NOMO-1 (cell line): ENCODE results near the gene ANKRD52.
A peak's percentile ranks its signal among the peaks of the same experiment; 100 is the strongest.
"Not testable (repeated sequence)": the region's sequence is repeated elsewhere in the genome, so short reads cannot be mapped to it uniquely, and the experiment has no call there.

Experiments used
- DNase-seq, 2 experiments: peaks; one replicate each; lab custom pipeline; 2025; ENCODE audit not compliant: unreplicated experiment in 2 of 2; lab: John Stamatoyannopoulos, UW

ANKRD52 gene

GRCh38 chr12:56258068-56258819 lies at the start of gene ANKRD52:
Gene ANKRD52, minus strand, starts transcription at chr12:56258384. Its CDS starts 115 bp downstream, at chr12:56258269.
- DNase-seq: peak; percentile 65 to 76

DNA sequence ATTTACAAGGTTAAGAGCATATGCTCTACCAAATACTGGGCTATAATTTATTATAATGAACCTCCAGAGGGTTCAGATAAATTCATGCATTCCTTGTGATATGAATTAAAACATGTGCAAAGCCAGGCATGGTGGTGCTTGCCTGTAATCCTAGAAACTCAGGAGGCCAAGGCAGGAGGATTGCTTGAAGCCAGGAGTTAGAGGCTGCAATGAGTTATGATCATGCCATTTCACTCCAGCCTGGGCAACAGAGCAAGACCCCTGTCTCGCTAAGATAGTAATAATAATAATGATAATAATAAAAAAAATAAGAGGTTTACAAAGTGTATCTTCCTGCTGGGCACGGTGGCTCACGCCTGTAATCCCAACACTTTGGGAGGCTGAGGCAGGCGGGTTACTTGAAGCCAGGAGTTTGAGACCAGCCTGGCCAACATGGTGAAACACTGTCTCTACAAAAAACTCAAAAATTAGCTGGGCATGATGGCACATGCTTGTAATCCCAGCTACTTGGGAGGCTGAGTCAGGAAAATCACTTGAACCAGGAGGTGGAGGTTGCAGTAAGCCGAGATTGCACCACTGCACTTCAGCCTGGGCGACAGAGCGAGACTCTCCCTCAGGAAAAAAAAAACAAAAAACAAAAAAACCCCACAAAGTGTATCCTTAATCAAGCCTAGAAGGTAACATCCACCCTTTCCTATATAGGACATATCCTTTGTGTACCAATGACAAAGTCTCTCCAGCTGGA lies 49.2 kb upstream of the ANKRD52 start:
- no peak for DNase-seq

DNA sequence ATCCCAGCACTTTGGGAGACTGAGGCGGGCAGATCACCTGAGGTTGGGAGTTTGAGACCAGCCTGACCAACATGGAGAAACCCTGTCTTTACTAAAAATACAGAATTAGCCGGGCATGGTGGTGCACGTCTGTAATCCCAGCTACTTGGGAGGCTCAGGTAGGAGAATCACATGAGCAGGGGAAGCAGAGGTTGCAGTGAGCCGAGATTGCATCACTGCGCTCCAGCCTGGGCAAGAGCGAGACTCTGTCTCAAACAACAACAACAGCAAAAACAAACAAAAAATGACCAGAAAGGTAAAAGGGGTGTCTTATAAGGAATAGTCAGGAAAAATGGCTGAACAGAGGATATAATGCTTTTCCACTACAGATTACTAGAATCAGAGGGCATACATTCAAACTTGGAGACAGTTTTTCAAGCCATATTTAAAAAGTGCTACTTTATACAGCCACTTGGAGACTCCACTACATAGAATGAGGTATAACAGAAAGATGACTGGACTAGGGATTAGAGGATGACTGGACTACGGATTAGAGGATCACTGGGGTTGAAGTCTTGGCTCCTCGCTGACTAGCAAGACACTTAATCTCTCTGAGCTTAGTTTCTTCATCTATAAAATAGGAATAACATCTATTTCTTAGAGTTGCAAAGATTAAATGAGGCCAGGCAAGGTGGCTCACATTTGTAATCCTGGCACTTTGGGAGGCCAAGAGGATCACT lies 46.8 kb upstream of the ANKRD52 start:
- no peak for DNase-seq

DNA sequence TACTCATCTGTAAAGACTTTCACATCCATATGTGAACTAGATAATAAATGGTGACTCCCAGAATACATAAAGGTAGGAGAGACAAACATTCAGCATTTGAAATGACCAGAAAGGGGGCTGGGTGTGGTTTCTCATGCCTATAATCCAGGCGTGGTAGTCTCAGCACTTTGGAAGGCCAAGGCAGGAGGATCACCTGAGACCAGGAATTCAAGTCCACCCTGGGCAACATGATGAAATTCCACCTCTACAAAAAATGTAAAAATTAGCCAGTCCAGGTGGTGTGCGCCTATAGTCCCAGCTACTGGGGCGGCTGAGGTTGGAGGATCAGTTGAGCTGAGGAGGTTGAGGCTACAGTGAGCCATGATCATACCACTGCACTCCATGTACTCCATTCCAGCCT lies 46.1 kb upstream of the ANKRD52 start:
- no peak for DNase-seq

- DNase-seq: no peak
Measured at GRCh38 chr12:56300644-56301464, 42.7 kb upstream of the ANKRD52 start.

DNA sequence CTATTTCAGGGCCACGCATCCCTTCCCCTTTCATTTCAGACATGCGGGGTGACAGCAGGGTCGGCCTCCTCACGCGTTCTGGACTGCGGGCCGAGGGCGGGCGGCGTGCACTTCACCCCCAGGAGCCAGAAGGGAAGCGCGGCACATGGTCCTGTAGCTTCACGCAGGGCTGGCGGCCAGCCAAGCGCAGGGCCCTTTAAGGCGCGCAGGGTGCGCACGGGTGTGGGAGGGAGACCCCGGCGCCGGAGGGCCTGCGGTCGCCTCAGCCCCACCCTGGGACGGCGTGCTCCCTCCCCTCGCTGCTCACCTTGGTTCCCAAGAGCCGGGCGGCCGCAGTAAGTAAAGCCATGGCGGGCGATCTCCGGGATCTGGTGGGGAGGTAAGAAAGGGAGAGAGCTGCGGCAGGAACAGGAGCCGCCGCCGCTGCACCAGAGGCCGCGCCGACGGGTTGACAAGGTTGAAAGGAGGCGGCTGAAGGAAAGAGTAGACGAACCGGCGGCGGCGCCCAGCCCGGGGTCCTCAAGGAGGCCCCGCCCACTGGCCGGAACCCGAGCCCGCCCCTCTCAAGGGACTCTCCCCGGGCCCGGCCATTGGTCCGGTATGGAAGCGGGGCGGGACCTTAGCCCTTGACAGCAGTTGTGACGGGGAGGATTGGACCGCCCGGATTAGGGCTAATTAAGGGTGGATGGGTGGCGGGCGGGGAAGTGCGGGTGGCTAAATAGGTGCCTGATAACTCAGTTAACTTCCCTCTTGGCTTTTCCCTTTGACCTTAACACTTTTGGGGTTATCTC lies 41.9 kb upstream of the ANKRD52 start, which contains the start of gene CS:
CS (minus strand) TSS at position 478 of the 791 bp plus-strand sequence; CDS start at position 349, 129 bp downstream.
- peak; percentile 98 for DNase-seq

DNA sequence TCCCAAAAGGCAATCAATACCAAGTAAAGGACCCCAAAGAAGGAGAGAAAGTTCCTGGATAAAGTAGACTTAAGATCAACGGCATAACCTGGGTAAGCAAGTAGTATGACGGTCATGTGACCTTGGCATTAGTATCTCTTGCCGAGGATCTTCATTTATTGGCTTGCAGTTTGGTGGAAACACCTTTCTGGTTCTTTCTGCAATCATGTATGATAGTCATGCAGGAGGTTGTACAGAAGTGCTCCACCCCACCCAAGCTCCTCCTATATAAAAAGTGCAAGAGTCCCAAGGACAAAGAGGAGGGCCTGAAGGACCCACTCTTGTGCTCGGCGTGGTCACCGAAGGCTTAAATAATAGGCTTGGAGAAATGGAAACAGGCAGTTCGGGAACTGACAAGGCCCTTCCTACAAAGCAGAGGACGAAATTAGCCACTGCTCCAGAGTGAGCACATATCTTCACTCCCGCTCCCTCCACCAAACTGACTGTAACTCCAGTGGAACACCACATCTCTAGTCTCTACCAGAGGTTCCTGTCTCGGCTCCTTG lies 41.2 kb upstream of the ANKRD52 start:
- DNase-seq: peak; percentile 20 to 36

DNA sequence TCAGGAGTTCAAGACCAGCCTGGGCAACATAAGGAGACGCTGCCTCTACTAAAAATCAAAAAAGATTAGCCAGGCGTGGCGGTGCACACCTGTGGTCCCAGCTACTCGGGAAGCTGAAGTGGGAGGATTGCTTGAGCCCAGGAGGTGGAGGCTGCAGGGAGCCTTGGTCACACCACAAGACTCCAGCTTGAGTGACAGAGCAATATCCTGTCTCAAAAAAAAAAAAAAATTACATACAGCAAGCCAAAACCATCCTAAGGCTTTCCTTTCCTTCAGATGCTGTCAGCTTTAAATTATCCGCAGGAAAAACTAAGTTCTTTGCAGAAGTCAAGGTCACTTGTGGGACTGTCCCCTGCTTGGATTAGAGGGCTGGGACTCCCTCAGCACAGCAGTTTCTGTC lies 40.6 kb upstream of the ANKRD52 start:
- no peak for DNase-seq

- DNase-seq: no peak
Measured at GRCh38 chr12:56297400-56297799, 39.2 kb upstream of the ANKRD52 start.

GRCh38 chr12:56296295-56296694 lies 38.1 kb upstream of the ANKRD52 start:
- peak; percentile 27 to 50 for DNase-seq

DNA sequence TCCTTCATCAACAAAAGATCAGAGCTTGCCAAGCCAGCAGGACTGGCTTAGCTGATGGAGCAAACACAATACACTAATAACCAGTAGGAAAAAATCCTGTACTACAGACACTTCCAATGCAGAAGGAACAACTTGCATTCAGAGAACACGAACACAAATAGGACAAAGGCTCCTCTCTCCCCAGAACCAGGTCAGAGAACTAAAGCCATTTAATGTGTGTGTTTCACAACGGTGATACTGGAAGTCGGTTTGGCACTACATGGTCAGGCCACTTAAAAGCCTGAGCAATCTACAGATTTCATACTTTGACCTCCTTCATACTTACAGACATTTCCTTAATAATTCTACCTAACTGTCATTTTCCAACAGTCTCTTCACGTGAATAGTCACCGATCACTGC lies 35.6 kb upstream of the ANKRD52 start:
- no peak for DNase-seq

GRCh38 chr12:56288705-56289387 lies 30.7 kb upstream of the ANKRD52 start:
- DNase-seq: peak; percentile 14 to 37

- no peak for DNase-seq
Measured at GRCh38 chr12:56286044-56286830, 28.1 kb upstream of the ANKRD52 start.

DNA sequence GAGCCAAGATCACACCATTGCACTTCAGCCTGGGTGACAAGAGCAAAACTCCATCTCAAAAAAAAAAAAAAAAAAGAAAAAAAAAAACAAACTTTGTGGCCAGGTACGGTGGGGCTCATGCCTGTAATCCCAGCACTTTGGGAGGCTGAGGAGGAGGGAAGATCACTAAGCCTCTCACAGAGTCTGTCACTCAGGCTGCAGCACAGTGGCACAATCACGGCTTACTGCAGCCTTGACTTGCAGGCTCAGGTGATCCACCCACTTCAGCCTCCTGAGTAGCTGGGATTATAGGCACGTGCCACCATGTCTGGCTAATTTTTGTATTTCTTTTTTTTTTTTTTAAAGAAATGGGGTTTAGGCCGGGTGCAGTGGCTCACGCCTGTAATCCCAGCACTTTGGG lies 26.1 kb upstream of the ANKRD52 start:
- DNase-seq: not testable (repeated sequence)

GRCh38 chr12:56282579-56282978 lies 24.4 kb upstream of the ANKRD52 start:
- DNase-seq: no peak

- no peak for DNase-seq
Measured at GRCh38 chr12:56282030-56282429, 23.8 kb upstream of the ANKRD52 start.

DNA sequence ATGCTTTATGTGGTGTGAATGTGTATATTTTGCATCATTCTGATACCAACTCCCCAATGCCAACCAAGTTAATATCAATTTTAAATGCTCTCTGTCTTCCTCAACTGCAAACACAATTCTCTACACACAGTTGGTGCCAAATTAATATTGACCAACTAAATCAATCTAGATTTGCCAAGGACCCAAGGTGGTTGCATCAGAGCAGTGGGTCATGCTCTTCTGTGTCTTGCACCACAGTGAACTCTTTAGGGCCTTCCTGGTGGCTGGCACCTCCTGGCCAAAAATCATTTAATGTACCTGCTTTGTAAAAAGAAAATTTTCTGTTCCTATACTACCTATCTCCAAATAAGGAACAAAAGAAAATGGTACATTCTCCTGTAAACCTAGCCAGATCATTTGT lies 22.7 kb upstream of the ANKRD52 start:
- DNase-seq: no peak

DNA sequence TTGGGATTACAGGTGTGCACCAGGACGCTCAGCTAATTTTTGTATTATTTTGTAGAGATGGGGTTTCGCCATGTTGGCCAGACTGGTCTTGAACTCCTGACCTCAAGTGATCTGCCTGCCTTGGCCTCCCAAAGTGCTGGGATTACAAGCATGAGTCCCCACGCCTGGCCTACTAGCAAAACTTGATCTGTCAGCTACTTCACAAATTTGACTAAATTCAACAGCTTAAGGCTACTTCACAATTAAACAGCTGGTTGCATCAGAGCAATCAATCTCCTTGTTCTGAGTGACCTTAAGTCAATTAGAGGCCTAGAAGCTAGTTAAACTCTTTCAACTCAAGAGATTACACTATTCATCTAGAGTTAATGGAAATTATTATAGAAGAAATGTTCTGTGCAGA lies 20.7 kb upstream of the ANKRD52 start:
- DNase-seq: no peak
